ENCODE measurements around the gene DUSP19. TPM values are rescaled to one million over a fixed set of nuclear protein-coding genes. Genes with fewer than 3 reads are reported as not detected.
A peak's percentile ranks its signal among the peaks of the same experiment; 100 is the strongest.

The DUSP19 gene
- total and polyA plus RNA-seq, 5 donors = 6.7 to 16.6 (median 12.2) TPM

GRCh38 chr2:183091954-183092345 lies 13.4 kb downstream of the DUSP19 start:
- ATAC-seq (no peak), DNase-seq (no peak)
- no peak overlapping the region for H3K27ac ChIP-seq (ENCODE audit: low read length)
- 90% methylated on average over 2 of the region's 2 CpGs for WGBS
- H3K27me3 ChIP-seq (ENCODE audit: control insufficient read depth, insufficient read depth) = no peaks in the 10 kb centered on the region
- H3K4me3 ChIP-seq (ENCODE audit: low read length) = no peak overlapping the region
- intact Hi-C loops (cut with DNase I) = no loop called here
- H3K9me3 ChIP-seq (ENCODE audit: control insufficient read depth, low read length) = no peaks in the 10 kb centered on the region
- H3K4me1 ChIP-seq (ENCODE audit: control insufficient read depth, insufficient read depth, low read length) = no peaks in the 10 kb centered on the region

- Histone ChIP-seq H3K27me3 (ENCODE audit: control insufficient read depth, insufficient read depth) (no peaks in the 10 kb centered on the region), H3K27ac (ENCODE audit: low read length) (no peak overlapping the region), H3K4me3 (ENCODE audit: low read length) (no peak overlapping the region), H3K9me3 (ENCODE audit: control insufficient read depth, low read length) (no peaks in the 10 kb centered on the region), H3K4me1 (ENCODE audit: control insufficient read depth, insufficient read depth, low read length) (no peaks in the 10 kb centered on the region)
- ATAC-seq (no peak), DNase-seq (no peak)
- intact Hi-C loops (cut with DNase I) = no loop called here
- 32% methylated on average over 2 of the region's 2 CpGs for WGBS
Observed at GRCh38 chr2:183093857-183094657, 15.5 kb downstream of the DUSP19 start.

GRCh38 chr2:183105402-183106134 lies 27.0 kb downstream of the DUSP19 start:
- no peak overlapping the region for H3K27ac ChIP-seq (ENCODE audit: low read length)
- no peaks in the 10 kb centered on the region for H3K27me3 ChIP-seq (ENCODE audit: control insufficient read depth, insufficient read depth)
- intact Hi-C loops (cut with DNase I) = no loop called here
- no peak for ATAC-seq
- no peaks in the 10 kb centered on the region for H3K9me3 ChIP-seq (ENCODE audit: control insufficient read depth, low read length)
- no peak for DNase-seq
- no peaks in the 10 kb centered on the region for H3K4me1 ChIP-seq (ENCODE audit: control insufficient read depth, insufficient read depth, low read length)
- 66% methylated on average over 4 of the region's 4 CpGs for WGBS
- H3K4me3 ChIP-seq (ENCODE audit: low read length) = no peak overlapping the region

- intact Hi-C loops (cut with DNase I) = no loop called here
Observed at GRCh38 chr2:183112577-183112976, 34.0 kb downstream of the DUSP19 start.

GRCh38 chr2:183113630-183114029 lies 35.1 kb downstream of the DUSP19 start:
- 40% methylated on average over 2 of the region's 2 CpGs for WGBS
- ATAC-seq = no peak

More at GRCh38 chr2:183112577-183112976, 34.0 kb downstream of the DUSP19 start:
- 87% methylated on average over 3 of the region's 3 CpGs for WGBS
- Histone ChIP-seq H3K27ac (ENCODE audit: low read length) (no peak overlapping the region), H3K9me3 (ENCODE audit: control insufficient read depth, low read length) (no peaks in the 10 kb centered on the region), H3K4me3 (ENCODE audit: low read length) (no peak overlapping the region), H3K27me3 (ENCODE audit: control insufficient read depth, insufficient read depth) (no peaks in the 10 kb centered on the region), H3K4me1 (ENCODE audit: control insufficient read depth, insufficient read depth, low read length) (no peaks in the 10 kb centered on the region)
- ATAC-seq = no peak
- no peak for DNase-seq

GRCh38 chr2:183117226-183117625 lies 38.7 kb downstream of the DUSP19 start:
- 69% methylated on average over 3 of the region's 3 CpGs for WGBS
- no peak for DNase-seq
- intact Hi-C loops (cut with DNase I) = no loop called here

More at GRCh38 chr2:183113630-183114029, 35.1 kb downstream of the DUSP19 start:
- H3K9me3 ChIP-seq (ENCODE audit: control insufficient read depth, low read length) = no peaks in the 10 kb centered on the region
- no peak for DNase-seq
- H3K4me1 ChIP-seq (ENCODE audit: control insufficient read depth, insufficient read depth, low read length) = no peaks in the 10 kb centered on the region
- H3K4me3 ChIP-seq (ENCODE audit: low read length) = no peak overlapping the region
- no peaks in the 10 kb centered on the region for H3K27me3 ChIP-seq (ENCODE audit: control insufficient read depth, insufficient read depth)
- intact Hi-C loops (cut with DNase I) = no loop called here
- H3K27ac ChIP-seq (ENCODE audit: low read length) = no peak overlapping the region

GRCh38 chr2:183123117-183123958 lies 44.8 kb downstream of the DUSP19 start:
- H3K27me3 ChIP-seq (ENCODE audit: control insufficient read depth, insufficient read depth) = no peaks in the 10 kb centered on the region
- no peaks in the 10 kb centered on the region for H3K9me3 ChIP-seq (ENCODE audit: control insufficient read depth, low read length)
- intact Hi-C loops (cut with DNase I) = loop anchor here in 1 of 4 donors (5.0 kb wide), 1 partner anchor 46 kb away; the partner anchor contains the start of gene DUSP19
- 28% methylated on average over 17 of the region's 17 CpGs for WGBS
- peak overlapping the region; percentile 88 for H3K4me3 ChIP-seq (ENCODE audit: low read length)
- no peaks in the 10 kb centered on the region for H3K4me1 ChIP-seq (ENCODE audit: control insufficient read depth, insufficient read depth, low read length)
- ATAC-seq = peak in 1 of 2 donors; percentile 16
- H3K27ac ChIP-seq (ENCODE audit: low read length) = no peak overlapping the region
- peak in 1 of 3 donors; percentile 33 for DNase-seq

More at GRCh38 chr2:183117226-183117625, 38.7 kb downstream of the DUSP19 start:
- Histone ChIP-seq H3K4me1 (ENCODE audit: control insufficient read depth, insufficient read depth, low read length) (no peaks in the 10 kb centered on the region), H3K4me3 (ENCODE audit: low read length) (no peak overlapping the region), H3K27me3 (ENCODE audit: control insufficient read depth, insufficient read depth) (no peaks in the 10 kb centered on the region), H3K9me3 (ENCODE audit: control insufficient read depth, low read length) (no peaks in the 10 kb centered on the region), H3K27ac (ENCODE audit: low read length) (no peak overlapping the region)
- no peak for ATAC-seq

GRCh38 chr2:183123959-183124221 lies 45.3 kb downstream of the DUSP19 start:
- no peaks in the 10 kb centered on the region for H3K27me3 ChIP-seq (ENCODE audit: control insufficient read depth, insufficient read depth)
- intact Hi-C loops (cut with DNase I) = loop anchor here in 1 of 4 donors (5.0 kb wide), 1 partner anchor 47 kb away; the partner anchor contains the start of gene DUSP19
- DNase-seq (no peak), ATAC-seq (peak in 1 of 2 donors; percentile 32)
- peak overlapping the region; percentile 88 for H3K4me3 ChIP-seq (ENCODE audit: low read length)
- no peaks in the 10 kb centered on the region for H3K4me1 ChIP-seq (ENCODE audit: control insufficient read depth, insufficient read depth, low read length)
- WGBS = under 1% methylated on average over 7 of the region's 7 CpGs
- no peaks in the 10 kb centered on the region for H3K9me3 ChIP-seq (ENCODE audit: control insufficient read depth, low read length)
- H3K27ac ChIP-seq (ENCODE audit: low read length) = peak overlapping the region; percentile 95

GRCh38 chr2:183124222-183124956 lies 45.8 kb downstream of the DUSP19 start, which contains the start of gene NUP35:
Gene NUP35, plus strand, starts transcription at chr2:183124443. Its CDS starts 15 bp downstream, at chr2:183124458.
- no peaks in the 10 kb centered on the region for H3K4me1 ChIP-seq (ENCODE audit: control insufficient read depth, insufficient read depth, low read length)
- peak within 1 kb of the TSS; percentile 95 for H3K27ac ChIP-seq (ENCODE audit: low read length)
- no peaks in the 10 kb centered on the region for H3K9me3 ChIP-seq (ENCODE audit: control insufficient read depth, low read length)
- no peaks in the 10 kb centered on the region for H3K27me3 ChIP-seq (ENCODE audit: control insufficient read depth, insufficient read depth)
- ATAC-seq (peak; percentile 99), DNase-seq (peak; percentile 78 to 92 (median 89))
- intact Hi-C loops (cut with DNase I) = loop anchor here in 1 of 4 donors (5.0 kb wide), 1 partner anchor 47 kb away; the partner anchor contains the start of gene DUSP19
- WGBS = under 1% methylated on average over 43 of the region's 43 CpGs
- H3K4me3 ChIP-seq (ENCODE audit: low read length) = peak within 1 kb of the TSS; percentile 88

- H3K27ac ChIP-seq (ENCODE audit: low read length) = no peak overlapping the region
- no peaks in the 10 kb centered on the region for H3K9me3 ChIP-seq (ENCODE audit: control insufficient read depth, low read length)
- no peaks in the 10 kb centered on the region for H3K27me3 ChIP-seq (ENCODE audit: control insufficient read depth, insufficient read depth)
- ATAC-seq (no peak), DNase-seq (no peak)
- H3K4me3 ChIP-seq (ENCODE audit: low read length) = peak overlapping the region; percentile 88
- intact Hi-C loops (cut with DNase I) = loop anchor here in 1 of 4 donors (5.0 kb wide), 1 partner anchor 48 kb away; the partner anchor contains the start of gene DUSP19
- H3K4me1 ChIP-seq (ENCODE audit: control insufficient read depth, insufficient read depth, low read length) = no peaks in the 10 kb centered on the region
- 1% methylated on average over 10 of the region's 10 CpGs for WGBS
Observed at GRCh38 chr2:183124957-183125255, 46.4 kb downstream of the DUSP19 start.

Data from right cardiac atrium (tissue), 5 donors.